Measurements from ENCODE around the gene INTS11. TPM values are rescaled to one million over a fixed set of nuclear protein-coding genes. Genes with fewer than 3 reads are reported as not detected.

INTS11 gene
- total RNA-seq, 1 experiment from 2014 or later = 139 TPM

DNA sequence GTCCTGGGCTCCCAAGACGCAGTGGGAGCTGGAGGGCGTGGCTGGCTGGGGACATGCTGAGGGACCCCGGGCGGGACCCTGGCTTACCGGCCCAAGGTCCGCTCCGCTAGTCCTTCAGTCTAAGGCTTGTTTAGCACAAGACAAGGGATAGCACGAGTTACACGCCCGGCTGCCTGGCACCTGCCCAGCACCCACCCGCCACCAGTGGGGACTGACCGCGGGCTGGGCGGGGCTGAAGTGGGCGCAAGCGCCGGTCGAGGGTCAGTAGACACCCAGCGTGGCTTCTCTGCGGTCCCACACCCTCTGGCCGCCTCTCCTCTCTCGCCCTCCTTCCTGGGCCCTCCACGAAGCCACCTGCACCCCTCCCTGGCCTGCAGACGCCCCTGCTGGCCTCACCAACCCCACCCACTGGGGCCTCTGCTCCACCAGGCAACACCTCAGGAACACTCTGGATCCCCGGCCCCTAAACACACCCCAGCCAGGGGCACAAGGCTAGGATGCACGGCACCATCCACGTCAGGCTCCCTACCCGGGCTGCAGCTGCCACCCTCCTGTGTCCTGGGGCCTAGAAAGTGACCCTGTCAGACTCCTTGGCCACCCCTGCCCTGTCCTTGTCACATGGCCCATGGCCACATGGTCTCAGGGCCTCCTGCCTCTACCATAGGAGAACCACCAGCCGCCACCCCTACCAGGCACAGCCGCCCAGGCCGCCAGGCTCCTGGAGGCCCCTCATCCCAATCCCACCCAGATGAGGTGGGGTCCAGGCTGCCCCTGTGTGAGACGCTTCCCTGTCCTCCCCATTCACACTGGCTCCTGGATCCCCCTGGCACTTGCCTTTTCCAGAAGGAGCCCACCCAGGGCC is 12.7 kb upstream of the INTS11 start:
- H2BK20ac ChIP-seq (ENCODE audit: low read depth, low read length, poor library complexity, severe bottlenecking) = no peak overlapping the region
- no peak overlapping the region for H3K56ac ChIP-seq (ENCODE audit: insufficient read length, low read depth, low read length)

More for the DNA sequence above, 12.7 kb upstream of the INTS11 start:
- Histone ChIP-seq H3K79me1 (ENCODE audit: insufficient read depth, low read depth, low read length, poor library complexity, severe bottlenecking) (no peaks in the 10 kb centered on the region), H3K27ac (ENCODE audit: insufficient read length, low read depth, low read length) (no peak overlapping the region), H3K4ac (ENCODE audit: low read depth, low read length) (no peak overlapping the region), H3K79me2 (ENCODE audit: insufficient read depth, low read length) (no peaks in the 10 kb centered on the region), H3K18ac (ENCODE audit: insufficient read length, low read depth, low read length) (no peak overlapping the region), H3K27me3 (ENCODE audit: insufficient read depth, low read length) (no peaks in the 10 kb centered on the region), H2BK120ac (ENCODE audit: low read depth, low read length, poor library complexity, severe bottlenecking) (no peak overlapping the region), H4K8ac (replicated peaks; ENCODE audit: insufficient read length, low read depth, low read length) (no peak overlapping the region), H3K23me2 (ENCODE audit: insufficient read length, low read depth, low read length, poor library complexity, severe bottlenecking) (no peaks in the 10 kb centered on the region), H3T11ph (ENCODE audit: low read length) (no peak overlapping the region), H4K5ac (ENCODE audit: insufficient read length, low read depth, low read length) (no peak overlapping the region), H2BK15ac (ENCODE audit: low read depth, low read length) (no peak overlapping the region), H3K14ac (ENCODE audit: insufficient read depth, low read length) (no peak overlapping the region), H2AK5ac (ENCODE audit: insufficient read length, low read length) (no peak overlapping the region), H2AFZ (ENCODE audit: low read length) (no peak overlapping the region), H3K9me3 (ENCODE audit: control insufficient read depth, low read depth, low read length) (no peaks in the 10 kb centered on the region), H2BK12ac (ENCODE audit: insufficient read length, low read depth, low read length) (no peak overlapping the region), H4K91ac (ENCODE audit: insufficient read length, low read depth, low read length) (no peak overlapping the region), H3K9ac (ENCODE audit: extremely low read depth, insufficient read length, low read length) (no peak overlapping the region), H4K20me1 (ENCODE audit: control insufficient read depth, insufficient read depth, insufficient read length) (no peaks in the 10 kb centered on the region), H3K4me2 (ENCODE audit: insufficient read depth, insufficient read length, low read length) (no peak overlapping the region), H2BK5ac (ENCODE audit: insufficient read length, low read length) (no peak overlapping the region), H3K23ac (ENCODE audit: insufficient read length, low read depth, low read length) (no peak overlapping the region), H3K4me1 (ENCODE audit: insufficient read depth, low read length) (no peaks in the 10 kb centered on the region)
- TF ChIP-seq, protein P1, sequence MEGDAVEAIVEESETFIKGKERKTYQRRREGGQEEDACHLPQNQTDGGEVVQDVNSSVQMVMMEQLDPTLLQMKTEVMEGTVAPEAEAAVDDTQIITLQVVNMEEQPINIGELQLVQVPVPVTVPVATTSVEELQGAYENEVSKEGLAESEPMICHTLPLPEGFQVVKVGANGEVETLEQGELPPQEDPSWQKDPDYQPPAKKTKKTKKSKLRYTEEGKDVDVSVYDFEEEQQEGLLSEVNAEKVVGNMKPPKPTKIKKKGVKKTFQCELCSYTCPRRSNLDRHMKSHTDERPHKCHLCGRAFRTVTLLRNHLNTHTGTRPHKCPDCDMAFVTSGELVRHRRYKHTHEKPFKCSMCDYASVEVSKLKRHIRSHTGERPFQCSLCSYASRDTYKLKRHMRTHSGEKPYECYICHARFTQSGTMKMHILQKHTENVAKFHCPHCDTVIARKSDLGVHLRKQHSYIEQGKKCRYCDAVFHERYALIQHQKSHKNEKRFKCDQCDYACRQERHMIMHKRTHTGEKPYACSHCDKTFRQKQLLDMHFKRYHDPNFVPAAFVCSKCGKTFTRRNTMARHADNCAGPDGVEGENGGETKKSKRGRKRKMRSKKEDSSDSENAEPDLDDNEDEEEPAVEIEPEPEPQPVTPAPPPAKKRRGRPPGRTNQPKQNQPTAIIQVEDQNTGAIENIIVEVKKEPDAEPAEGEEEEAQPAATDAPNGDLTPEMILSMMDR (conservative IDR thresholded peaks at IDR 0.05) = no peak
- Mint-ChIP-seq H3K9me3 (peaks cover 0 to 8% of the 10 kb centered on the region in 2 experiments; a peak in 3 of 5 replicates), H3K27me3 (ENCODE audit: low read depth) (no peaks in the 10 kb centered on the region), H3K36me3 (ENCODE audit: insufficient read depth in 1 of 3, low read depth in 3 of 3) (peaks cover 18 to 34% (median 27%) of the 10 kb centered on the region in 3 experiments), H3K4me1 (no peaks in the 10 kb centered on the region), H3K27ac (peak overlapping the region in 1 of 3 experiments; percentile 35; a peak in 1 of 7 replicates), H3K4me3 (no peak overlapping the region; a peak in 1 of 5 replicates)
- no peak for DNase-seq
- no CpG with 5 or more reads among the region's 32 CpGs for WGBS (ENCODE audit: extremely low coverage, insufficient read length, low lambda C conversion rate)
